Fibroblast of lung (primary cell): Measurements from ENCODE around the gene LRR1. TPM values are rescaled to one million over a fixed set of nuclear protein-coding genes. Genes with fewer than 3 reads are reported as not detected.
A peak's percentile ranks its signal among the peaks of the same experiment; 100 is the strongest.
"Not testable (repeated sequence)": the region's sequence is repeated elsewhere in the genome, so short reads cannot be mapped to it uniquely, and the experiment has no call there.

ENCODE experiments used
- DNase-seq, 2 donors: peaks; one replicate each; pipeline versions ENCODE4 v3.0.0 to v3.0.0-alpha.2; 2010; ENCODE audit warnings: low read depth in 2 of 2
- H2AFZ ChIP-seq: 2 replicates; pipeline ENCODE4 v1.5.1; 2012; ENCODE audit warnings: low read length, control low read depth, inconsistent platforms
- H3K27ac ChIP-seq: 2 replicates; pipeline ENCODE4 v1.5.1; 2011; ENCODE audit warnings: low read length, control low read depth; ENCODE audit not compliant: insufficient read depth
- H3K27me3 ChIP-seq: 2 replicates; pipeline ENCODE4 v1.5.1; 2011; ENCODE audit warnings: mild to moderate bottlenecking, low read length; ENCODE audit not compliant: control insufficient read depth, insufficient read depth
- H3K36me3 ChIP-seq: 2 replicates; pipeline ENCODE4 v1.5.1; 2011; ENCODE audit warnings: low read length; ENCODE audit not compliant: control insufficient read depth, insufficient read depth
- H3K4me1 ChIP-seq: 2 replicates; pipeline ENCODE4 v1.5.1; 2011; ENCODE audit warnings: low read length; ENCODE audit not compliant: control insufficient read depth, insufficient read depth; ENCODE audit errors: extremely low read depth
- H3K4me2 ChIP-seq: 2 replicates; pipeline ENCODE4 v1.5.1; 2011; ENCODE audit warnings: low read length, control low read depth; ENCODE audit not compliant: insufficient read depth; ENCODE audit errors: extremely low read depth
- H3K4me3 ChIP-seq, 4 experiments: fragments of 200-600 bp in 1 of 4; sonication (generic) in 1 of 4; replicated peaks in 1 of 4; 2 replicates each; pipeline ENCODE4 v1.5.1; 2011 to 2016; ENCODE audit warnings: low read length in 4 of 4, low read depth in 3 of 4, mild to moderate bottlenecking in 3 of 4, control low read depth in 2 of 4, inconsistent platforms in 1 of 4, mixed read lengths in 1 of 4; ENCODE audit not compliant: insufficient read depth in 1 of 4; ENCODE audit errors: control extremely low read depth in 1 of 4
- H3K79me2 ChIP-seq: 2 replicates; pipeline ENCODE4 v1.5.1; 2012; ENCODE audit warnings: mild to moderate bottlenecking, low read length, inconsistent platforms; ENCODE audit not compliant: control insufficient read depth, insufficient read depth
- H3K9ac ChIP-seq: 2 replicates; pipeline ENCODE4 v1.5.1; 2011; ENCODE audit warnings: mild to moderate bottlenecking, low read length, control low read depth; ENCODE audit not compliant: insufficient read depth
- H3K9me3 ChIP-seq: 2 replicates; pipeline ENCODE4 v1.5.1; 2012; ENCODE audit warnings: low read depth, low read length; ENCODE audit not compliant: control insufficient read depth, insufficient read depth
- H4K20me1 ChIP-seq: 2 replicates; pipeline ENCODE4 v1.5.1; 2011; ENCODE audit warnings: low read length; ENCODE audit not compliant: control insufficient read depth, insufficient read depth; ENCODE audit errors: extremely low read depth
- CTCF ChIP-seq, 2 donors: IDR thresholded peaks in 1 of 2; conservative IDR thresholded peaks in 1 of 2; 1 replicate in 1 of 2; 2 replicates in 1 of 2; pipeline ENCODE4 v1.5.1; 2011 to 2012; ENCODE audit warnings: low read length in 2 of 2, control low read depth in 1 of 2, inconsistent platforms in 1 of 2, low read depth in 1 of 2, mild to moderate bottlenecking in 1 of 2
- EZH2 ChIP-seq: IDR thresholded peaks from 2 replicates; pipeline ENCODE4 v1.5.1; 2012; ENCODE audit warnings: low read length, control low read depth, mild to moderate bottlenecking; ENCODE audit errors: missing control alignments
- polyA plus RNA-seq, 2 donors: library from polyadenylated mRNA; depleted of rRNA in 1 of 2; stranded (reverse) in 1 of 2; unstranded in 1 of 2; fragments of >200 nt; gene quantifications; 2 replicates each; pipeline ENCODE4 v1.2.1, GENCODE V29; 2011 to 2012; ENCODE audit warnings: missing spikeins in 1 of 2
- total RNA-seq: library from RNA; depleted of rRNA; stranded (reverse); fragments of >200 nt; gene quantifications from 2 replicates; pipeline ENCODE4 v1.2.1, GENCODE V29; 2014

LRR1 gene
- total and polyA plus RNA-seq, 2 donors (not counting 1 experiment from before 2014, with no cell fraction given) = 10.7 to 10.9 TPM

- Histone ChIP-seq H3K27ac (no peak overlapping the region), H3K4me3 (no peak overlapping the region), H3K36me3 (peaks cover 4% of the 10 kb centered on the region), H3K27me3 (no peaks in the 10 kb centered on the region), H3K79me2 (peaks cover 21% of the 10 kb centered on the region), H2AFZ (no peak overlapping the region), H3K4me1 (peaks cover 2% of the 10 kb centered on the region), H3K9me3 (no peaks in the 10 kb centered on the region), H4K20me1 (no peaks in the 10 kb centered on the region), H3K9ac (no peak overlapping the region), H3K4me2 (no peak overlapping the region)
- DNase-seq = no peak
- no peak for TF ChIP-seq CTCF (conservative IDR thresholded peaks at IDR 0.05 in 1 of 2, IDR thresholded peaks at IDR 0.05 in 1 of 2; ENCODE audit: low read depth in 1 of 2, low read length in 2 of 2)
- no peak for TF ChIP-seq EZH2
Observed at GRCh38 chr14:49642163-49642562, 43.4 kb downstream of the LRR1 start.

GRCh38 chr14:49653508-49653907 is 54.8 kb downstream of the LRR1 start:
- H3K27ac ChIP-seq = no peak overlapping the region
- H2AFZ ChIP-seq = no peak overlapping the region
- no peaks in the 10 kb centered on the region for H3K27me3 ChIP-seq
- no peak overlapping the region for H3K4me3 ChIP-seq
- H3K9ac ChIP-seq = no peak overlapping the region
- no peak for DNase-seq
- H3K36me3 ChIP-seq = no peaks in the 10 kb centered on the region
- no peak overlapping the region for H3K4me2 ChIP-seq
- H3K79me2 ChIP-seq = no peaks in the 10 kb centered on the region
- no peaks in the 10 kb centered on the region for H4K20me1 ChIP-seq
- H3K9me3 ChIP-seq = no peaks in the 10 kb centered on the region
- no peaks in the 10 kb centered on the region for H3K4me1 ChIP-seq
- TF ChIP-seq EZH2 = no peak
- TF ChIP-seq CTCF (conservative IDR thresholded peaks at IDR 0.05 in 1 of 2, IDR thresholded peaks at IDR 0.05 in 1 of 2; ENCODE audit: low read depth in 1 of 2, low read length in 2 of 2) = no peak

GRCh38 chr14:49654511-49654910 is 55.8 kb downstream of the LRR1 start:
- Histone ChIP-seq H3K9ac (no peak overlapping the region), H3K9me3 (no peaks in the 10 kb centered on the region), H3K4me2 (no peak overlapping the region), H3K4me1 (no peaks in the 10 kb centered on the region), H2AFZ (no peak overlapping the region), H3K4me3 (no peak overlapping the region), H3K27ac (no peak overlapping the region), H3K36me3 (no peaks in the 10 kb centered on the region), H3K79me2 (no peaks in the 10 kb centered on the region), H4K20me1 (no peaks in the 10 kb centered on the region), H3K27me3 (no peaks in the 10 kb centered on the region)
- TF ChIP-seq EZH2 (no peak), CTCF (conservative IDR thresholded peaks at IDR 0.05 in 1 of 2, IDR thresholded peaks at IDR 0.05 in 1 of 2; ENCODE audit: low read depth in 1 of 2, low read length in 2 of 2) (no peak)
- no peak for DNase-seq

GRCh38 chr14:49657500-49657899 is 58.8 kb downstream of the LRR1 start:
- not testable (repeated sequence) for H3K79me2 ChIP-seq, H4K20me1 ChIP-seq, H3K9ac ChIP-seq, H3K27ac ChIP-seq, H3K27me3 ChIP-seq, H2AFZ ChIP-seq, H3K36me3 ChIP-seq, H3K4me1 ChIP-seq, H3K9me3 ChIP-seq, H3K4me2 ChIP-seq, H3K4me3 ChIP-seq
- DNase-seq = peak; percentile 7 to 23
